Measurements from ENCODE around the gene LIPC.

Gene LIPC

GRCh38 chr15:58476525-58477162 is 44.9 kb downstream of the LIPC start:
- DNase-seq: no peak

GRCh38 chr15:58477170-58477569 is 45.4 kb downstream of the LIPC start:
- no peak for DNase-seq

GRCh38 chr15:58478035-58478434 is 46.2 kb downstream of the LIPC start:
- DNase-seq: no peak

GRCh38 chr15:58478579-58478978 is 46.8 kb downstream of the LIPC start:
- no peak for DNase-seq

- no peak for DNase-seq
These were observed 48.1 kb downstream of the LIPC start for GRCh38 chr15:58479941-58480340.

- DNase-seq: no peak
These were observed 51.6 kb downstream of the LIPC start for GRCh38 chr15:58483376-58483775.

GRCh38 chr15:58484791-58485600 is 53.2 kb downstream of the LIPC start:
- DNase-seq: no peak

- DNase-seq: no peak
These were observed 54.3 kb downstream of the LIPC start for GRCh38 chr15:58486062-58486461.

GRCh38 chr15:58486564-58486963 is 54.8 kb downstream of the LIPC start:
- DNase-seq: peak in 1 of 2 experiments; percentile 50

GRCh38 chr15:58487041-58487723 is 55.4 kb downstream of the LIPC start:
- peak; percentile 55 to 57 for DNase-seq

GRCh38 chr15:58487724-58488120 is 55.9 kb downstream of the LIPC start:
- DNase-seq: no peak

- DNase-seq: no peak
These were observed 57.7 kb downstream of the LIPC start for GRCh38 chr15:58489289-58490085.

GRCh38 chr15:58490086-58490887 is 58.5 kb downstream of the LIPC start:
- no peak for DNase-seq

- DNase-seq: no peak
These were observed 59.2 kb downstream of the LIPC start for GRCh38 chr15:58490888-58491473.

- no peak for DNase-seq
These were observed 59.9 kb downstream of the LIPC start for GRCh38 chr15:58491499-58492202.

GRCh38 chr15:58492661-58493397 is 61.0 kb downstream of the LIPC start:
- DNase-seq: peak in 1 of 2 experiments; percentile 41

GRCh38 chr15:58494567-58494966 is 62.8 kb downstream of the LIPC start:
- no peak for DNase-seq

GRCh38 chr15:58495891-58496408 is 64.2 kb downstream of the LIPC start:
- no peak for DNase-seq

GRCh38 chr15:58497046-58497785 is 65.4 kb downstream of the LIPC start:
- no peak for DNase-seq
